22Rv1 (cell line): Measurements from ENCODE around the gene TAF15.

Experiments used
- H3K27ac ChIP-seq: fragments of 450-650 bp; 2 replicates; pipeline ENCODE4 v1.5.1; 2017
- CTCF ChIP-seq: fragments of 450-650 bp; IDR thresholded peaks from 2 replicates; pipeline ENCODE4 v1.5.1; 2017; ENCODE audit warnings: mild to moderate bottlenecking
- ZFX ChIP-seq: fragments of 450-650 bp; IDR thresholded peaks from 2 replicates; pipeline ENCODE4 v1.6.1; 2017; ENCODE audit warnings: antibody characterized with exemption, borderline replicate concordance

The TAF15 gene

GRCh38 chr17:35817196-35817595, 7.9 kb downstream of the TAF15 start:
- TF ChIP-seq CTCF (no peak), ZFX (no peak)
- no peak overlapping the region for H3K27ac ChIP-seq

GRCh38 chr17:35819455-35819854, 10.2 kb downstream of the TAF15 start:
- H3K27ac ChIP-seq: no peak overlapping the region
- no peak for TF ChIP-seq ZFX
- no peak for TF ChIP-seq CTCF

DNA sequence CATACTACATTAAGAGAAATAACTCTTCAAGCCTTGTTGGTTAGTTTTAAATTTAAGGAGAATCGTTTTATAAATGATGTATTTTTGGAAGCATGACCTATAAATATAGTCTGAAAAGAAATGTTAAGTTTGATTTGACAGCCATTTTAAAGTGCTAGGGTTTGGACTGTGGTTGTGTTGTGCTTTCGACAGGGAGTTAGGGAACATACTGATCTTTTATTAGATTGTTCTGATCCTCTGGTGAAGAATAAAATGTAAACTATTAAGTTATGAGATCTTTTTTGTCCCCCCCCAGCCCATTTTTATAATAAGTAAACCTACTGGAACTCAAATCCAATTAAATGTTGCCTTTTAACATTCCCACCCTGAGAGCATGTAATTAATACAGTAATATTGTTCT, 12.0 kb downstream of the TAF15 start:
- H3K27ac ChIP-seq: no peak overlapping the region
- no peak for TF ChIP-seq ZFX
- TF ChIP-seq CTCF: no peak

DNA sequence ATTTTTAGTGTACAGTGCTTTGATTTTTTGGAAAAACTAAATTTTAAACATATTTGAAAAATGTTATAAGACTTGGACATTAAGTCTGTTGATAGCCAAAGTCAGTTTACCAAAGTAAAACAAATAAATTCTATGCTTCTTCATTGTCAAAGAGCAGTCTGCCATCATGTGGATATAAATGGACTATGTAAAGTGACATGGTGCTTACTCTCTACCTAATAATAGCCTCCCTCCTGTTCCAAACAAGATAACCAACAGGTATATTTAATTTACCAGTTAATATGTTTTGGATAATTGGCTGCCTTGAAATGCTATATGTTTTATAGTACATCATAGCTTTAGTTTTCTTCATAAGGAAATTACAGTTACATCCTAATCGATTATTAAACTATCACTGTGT, 15.9 kb downstream of the TAF15 start:
- no peak for TF ChIP-seq CTCF
- TF ChIP-seq ZFX: no peak
- no peak overlapping the region for H3K27ac ChIP-seq

GRCh38 chr17:35841101-35841500, 31.8 kb downstream of the TAF15 start:
- TF ChIP-seq CTCF: no peak
- TF ChIP-seq ZFX: no peak
- H3K27ac ChIP-seq: no peak overlapping the region

DNA sequence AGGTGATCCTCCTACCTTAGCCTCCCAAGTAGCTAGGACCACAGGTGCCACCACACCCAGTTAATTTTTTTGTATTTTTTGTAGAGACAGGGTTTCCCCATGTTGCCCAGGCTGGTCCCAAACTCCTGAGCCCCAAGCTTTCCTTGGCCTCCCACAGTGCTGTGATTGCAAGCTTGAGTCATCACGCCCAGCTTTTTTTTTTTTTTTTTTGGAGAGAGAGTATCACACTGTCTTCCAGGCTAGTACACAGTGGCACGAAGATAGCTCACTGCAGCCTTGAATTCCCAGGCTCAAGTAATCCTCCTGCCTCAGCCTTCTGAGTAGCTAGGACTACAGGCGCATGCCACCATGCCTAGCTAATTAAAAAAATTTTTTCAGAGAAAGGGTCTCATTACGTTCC, 32.2 kb downstream of the TAF15 start:
- no peak overlapping the region for H3K27ac ChIP-seq
- no peak for TF ChIP-seq CTCF
- TF ChIP-seq ZFX: no peak

- TF ChIP-seq CTCF: no peak
- no peak for TF ChIP-seq ZFX
- H3K27ac ChIP-seq: no peak overlapping the region
These were observed 33.0 kb downstream of the TAF15 start for GRCh38 chr17:35842239-35842638.
